Measurements from ENCODE around the gene KIF25.
"Not testable (repeated sequence)": the region's sequence is repeated elsewhere in the genome, so short reads cannot be mapped to it uniquely, and the experiment has no call there.

The KIF25 gene

GRCh38 chr6:167966540-167966905 lies 30.9 kb upstream of the KIF25 start:
- ATAC-seq: no peak
- Mint-ChIP-seq H3K36me3 (peaks cover 72% of the 10 kb centered on the region), H3K9me3 (no peaks in the 10 kb centered on the region), H3K27me3 (no peaks in the 10 kb centered on the region), H3K4me1 (no peaks in the 10 kb centered on the region), H3K4me3 (no peak overlapping the region), H3K27ac (no peak overlapping the region)

GRCh38 chr6:167968091-167968490 lies 29.4 kb upstream of the KIF25 start:
- Mint-ChIP-seq H3K27ac (no peak overlapping the region), H3K36me3 (peaks cover 63% of the 10 kb centered on the region), H3K27me3 (no peaks in the 10 kb centered on the region), H3K4me3 (no peak overlapping the region), H3K4me1 (no peaks in the 10 kb centered on the region), H3K9me3 (no peaks in the 10 kb centered on the region)
- ATAC-seq: no peak

GRCh38 chr6:167970230-167970629 lies 27.2 kb upstream of the KIF25 start:
- H3K4me1 Mint-ChIP-seq: no peaks in the 10 kb centered on the region

GRCh38 chr6:167972193-167972592 lies 25.3 kb upstream of the KIF25 start:
- no peaks in the 10 kb centered on the region for H3K9me3 Mint-ChIP-seq
- H3K4me1 Mint-ChIP-seq: no peaks in the 10 kb centered on the region
- no peak for ATAC-seq
- no peaks in the 10 kb centered on the region for H3K27me3 Mint-ChIP-seq
- H3K4me3 Mint-ChIP-seq: no peak overlapping the region
- H3K27ac Mint-ChIP-seq: no peak overlapping the region
- H3K36me3 Mint-ChIP-seq: peaks cover 33% of the 10 kb centered on the region

More at GRCh38 chr6:167970230-167970629, 27.2 kb upstream of the KIF25 start:
- Mint-ChIP-seq H3K9me3 (no peaks in the 10 kb centered on the region), H3K27me3 (no peaks in the 10 kb centered on the region), H3K27ac (no peak overlapping the region), H3K36me3 (peaks cover 49% of the 10 kb centered on the region), H3K4me3 (no peak overlapping the region)
- ATAC-seq: no peak

- Mint-ChIP-seq H3K27ac (no peak overlapping the region), H3K9me3 (no peaks in the 10 kb centered on the region), H3K36me3 (peaks cover 25% of the 10 kb centered on the region), H3K4me3 (no peak overlapping the region), H3K27me3 (peaks cover 6% of the 10 kb centered on the region), H3K4me1 (no peaks in the 10 kb centered on the region)
- ATAC-seq: peak; percentile 20
Observed at GRCh38 chr6:167973148-167973885, 24.2 kb upstream of the KIF25 start.

GRCh38 chr6:167974640-167975344 lies 22.7 kb upstream of the KIF25 start:
- H3K9me3 Mint-ChIP-seq: no peaks in the 10 kb centered on the region
- no peak for ATAC-seq
- H3K36me3 Mint-ChIP-seq: peaks cover 20% of the 10 kb centered on the region
- no peak overlapping the region for H3K27ac Mint-ChIP-seq
- no peaks in the 10 kb centered on the region for H3K4me1 Mint-ChIP-seq
- H3K27me3 Mint-ChIP-seq: peaks cover 20% of the 10 kb centered on the region
- no peak overlapping the region for H3K4me3 Mint-ChIP-seq

- no peak for ATAC-seq
- peaks cover 14% of the 10 kb centered on the region for H3K36me3 Mint-ChIP-seq
- H3K9me3 Mint-ChIP-seq: no peaks in the 10 kb centered on the region
- H3K27me3 Mint-ChIP-seq: peaks cover 24% of the 10 kb centered on the region
- no peaks in the 10 kb centered on the region for H3K4me1 Mint-ChIP-seq
- no peak overlapping the region for H3K4me3 Mint-ChIP-seq
- H3K27ac Mint-ChIP-seq: no peak overlapping the region
Observed at GRCh38 chr6:167975458-167975857, 22.0 kb upstream of the KIF25 start.

GRCh38 chr6:167976116-167976657 lies 21.3 kb upstream of the KIF25 start:
- H3K27ac Mint-ChIP-seq, H3K4me3 Mint-ChIP-seq, ATAC-seq, H3K36me3 Mint-ChIP-seq, H3K4me1 Mint-ChIP-seq, H3K9me3 Mint-ChIP-seq: not testable (repeated sequence)
- H3K27me3 Mint-ChIP-seq: peaks cover 24% of the 10 kb centered on the region

- Mint-ChIP-seq H3K36me3 (peaks cover 6% of the 10 kb centered on the region), H3K27ac (no peak overlapping the region), H3K27me3 (peaks cover 24% of the 10 kb centered on the region), H3K9me3 (no peaks in the 10 kb centered on the region), H3K4me1 (no peaks in the 10 kb centered on the region), H3K4me3 (no peak overlapping the region)
- peak; percentile 50 for ATAC-seq
Observed at GRCh38 chr6:167976708-167977107, 20.8 kb upstream of the KIF25 start.

- H3K4me3 Mint-ChIP-seq: no peak overlapping the region
- no peaks in the 10 kb centered on the region for H3K9me3 Mint-ChIP-seq
- peak; percentile 16 for ATAC-seq
- no peak overlapping the region for H3K27ac Mint-ChIP-seq
- H3K4me1 Mint-ChIP-seq: no peaks in the 10 kb centered on the region
- no peaks in the 10 kb centered on the region for H3K36me3 Mint-ChIP-seq
- peaks cover 24% of the 10 kb centered on the region for H3K27me3 Mint-ChIP-seq
Observed at GRCh38 chr6:167977717-167978467, 19.6 kb upstream of the KIF25 start.

- no peak overlapping the region for H3K27ac Mint-ChIP-seq
Observed at GRCh38 chr6:167978607-167979006, 18.9 kb upstream of the KIF25 start.

GRCh38 chr6:167979436-167980139 lies 17.9 kb upstream of the KIF25 start:
- peaks cover 24% of the 10 kb centered on the region for H3K27me3 Mint-ChIP-seq
- peaks cover 7% of the 10 kb centered on the region for H3K9me3 Mint-ChIP-seq
- no peak for ATAC-seq
- H3K27ac Mint-ChIP-seq: no peak overlapping the region
- H3K36me3 Mint-ChIP-seq: no peaks in the 10 kb centered on the region
- no peak overlapping the region for H3K4me3 Mint-ChIP-seq
- H3K4me1 Mint-ChIP-seq: no peaks in the 10 kb centered on the region

More at GRCh38 chr6:167978607-167979006, 18.9 kb upstream of the KIF25 start:
- H3K9me3 Mint-ChIP-seq: no peaks in the 10 kb centered on the region
- no peaks in the 10 kb centered on the region for H3K4me1 Mint-ChIP-seq
- ATAC-seq: no peak
- H3K36me3 Mint-ChIP-seq: no peaks in the 10 kb centered on the region
- peaks cover 24% of the 10 kb centered on the region for H3K27me3 Mint-ChIP-seq
- H3K4me3 Mint-ChIP-seq: no peak overlapping the region

GRCh38 chr6:167980911-167981580 lies 16.4 kb upstream of the KIF25 start:
- Mint-ChIP-seq H3K27ac (no peak overlapping the region), H3K36me3 (no peaks in the 10 kb centered on the region), H3K4me1 (no peaks in the 10 kb centered on the region), H3K27me3 (peaks cover 24% of the 10 kb centered on the region), H3K9me3 (peaks cover 7% of the 10 kb centered on the region), H3K4me3 (no peak overlapping the region)
- no peak for ATAC-seq

- Mint-ChIP-seq H3K36me3 (no peaks in the 10 kb centered on the region), H3K9me3 (peaks cover 7% of the 10 kb centered on the region), H3K4me1 (no peaks in the 10 kb centered on the region), H3K27ac (no peak overlapping the region), H3K27me3 (peaks cover 24% of the 10 kb centered on the region), H3K4me3 (no peak overlapping the region)
- ATAC-seq: no peak
Observed at GRCh38 chr6:167981916-167982462, 15.5 kb upstream of the KIF25 start.

All from stimulated activated memory B cell treated with anti-CD40 and anti-IgM and Interleukin-4, amounts not matched to agents 10 μg/mL and 1 μg/mL and 100 μg/mL, for 72 hours (primary cell).